GM12872 (cell line): ENCODE results near the gene KIAA1549.

Source experiments
- TF ChIP-seq, protein P1 (sequence below): IDR thresholded peaks from 3 replicates; pipeline ENCODE4 v1.5.1; 2011; ENCODE audit warnings: low read depth, mild to moderate bottlenecking, low read length, moderate library complexity; ENCODE audit not compliant: insufficient read depth

KIAA1549 gene

DNA sequence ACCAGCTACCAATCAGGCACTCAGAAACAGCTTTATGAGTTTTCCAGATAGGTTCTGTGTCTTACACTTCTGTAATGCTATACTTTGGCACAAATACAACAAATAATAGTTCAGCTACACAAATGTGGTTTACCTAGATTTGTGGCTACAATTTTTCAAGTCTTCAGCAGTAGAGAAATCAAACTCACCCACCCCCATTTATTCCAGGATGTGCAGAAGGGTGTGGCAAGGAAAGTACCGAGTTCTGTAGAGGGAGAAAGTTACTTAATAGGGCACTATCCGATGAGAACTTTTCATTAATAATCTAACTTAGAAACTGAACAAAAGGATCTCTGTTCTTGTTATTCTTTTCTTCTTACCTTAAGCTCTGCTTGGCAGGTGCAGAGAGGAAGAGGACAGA lies 152.9 kb downstream of the KIAA1549 start:
- TF ChIP-seq, protein P1, sequence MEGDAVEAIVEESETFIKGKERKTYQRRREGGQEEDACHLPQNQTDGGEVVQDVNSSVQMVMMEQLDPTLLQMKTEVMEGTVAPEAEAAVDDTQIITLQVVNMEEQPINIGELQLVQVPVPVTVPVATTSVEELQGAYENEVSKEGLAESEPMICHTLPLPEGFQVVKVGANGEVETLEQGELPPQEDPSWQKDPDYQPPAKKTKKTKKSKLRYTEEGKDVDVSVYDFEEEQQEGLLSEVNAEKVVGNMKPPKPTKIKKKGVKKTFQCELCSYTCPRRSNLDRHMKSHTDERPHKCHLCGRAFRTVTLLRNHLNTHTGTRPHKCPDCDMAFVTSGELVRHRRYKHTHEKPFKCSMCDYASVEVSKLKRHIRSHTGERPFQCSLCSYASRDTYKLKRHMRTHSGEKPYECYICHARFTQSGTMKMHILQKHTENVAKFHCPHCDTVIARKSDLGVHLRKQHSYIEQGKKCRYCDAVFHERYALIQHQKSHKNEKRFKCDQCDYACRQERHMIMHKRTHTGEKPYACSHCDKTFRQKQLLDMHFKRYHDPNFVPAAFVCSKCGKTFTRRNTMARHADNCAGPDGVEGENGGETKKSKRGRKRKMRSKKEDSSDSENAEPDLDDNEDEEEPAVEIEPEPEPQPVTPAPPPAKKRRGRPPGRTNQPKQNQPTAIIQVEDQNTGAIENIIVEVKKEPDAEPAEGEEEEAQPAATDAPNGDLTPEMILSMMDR: no peak

- TF ChIP-seq, protein P1: no peak
Measured at GRCh38 chr7:138825049-138825721, 156.0 kb downstream of the KIAA1549 start.

- TF ChIP-seq, protein P1: no peak
Measured at GRCh38 chr7:138822867-138823535, 158.2 kb downstream of the KIAA1549 start.

GRCh38 chr7:138821912-138822311 lies 159.3 kb downstream of the KIAA1549 start:
- TF ChIP-seq, protein P1: no peak

DNA sequence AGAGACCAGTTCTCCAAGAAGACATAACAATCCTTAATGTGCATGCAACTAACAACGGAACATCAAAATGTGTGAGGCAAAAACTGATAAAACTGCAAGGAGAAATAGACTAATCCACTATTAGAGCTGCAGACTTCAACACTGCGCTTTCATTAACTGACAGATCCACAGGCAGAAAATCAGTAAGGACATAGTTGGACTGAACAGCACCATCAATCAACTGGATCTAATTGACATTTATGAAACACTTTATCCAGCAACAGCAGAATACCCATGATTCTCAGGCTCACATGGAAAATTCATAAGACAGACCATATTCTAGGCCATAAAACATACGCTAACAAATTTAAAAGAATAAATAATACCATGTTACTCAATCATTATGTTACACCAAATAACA lies 161.6 kb downstream of the KIAA1549 start:
- TF ChIP-seq, protein P1: no peak

- TF ChIP-seq, protein P1: no peak
Measured at GRCh38 chr7:138816650-138817049, 164.5 kb downstream of the KIAA1549 start.

DNA sequence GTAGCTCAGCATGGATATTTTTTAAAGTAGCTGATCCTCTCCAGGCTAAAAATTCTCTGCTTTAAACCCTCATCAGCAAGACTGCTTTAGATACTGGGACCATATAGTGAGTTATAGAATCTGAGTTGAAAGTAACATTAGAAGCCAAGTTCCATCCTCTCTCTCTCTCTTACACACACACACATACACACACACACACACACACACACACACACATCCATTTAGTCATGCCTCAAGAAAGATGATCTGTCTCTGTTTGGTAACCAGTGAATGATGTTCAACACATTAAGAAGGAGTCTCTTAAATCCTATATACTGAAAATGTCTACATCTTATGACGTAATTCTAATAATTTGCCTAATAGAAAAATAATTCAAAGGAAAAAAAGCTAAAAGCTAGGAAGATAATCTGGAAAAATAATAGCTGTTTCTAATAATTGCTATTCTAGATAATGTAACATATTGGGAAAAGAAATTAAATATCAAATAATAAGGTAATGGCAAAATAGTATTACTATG lies 166.3 kb downstream of the KIAA1549 start:
- TF ChIP-seq, protein P1: no peak
